ENCODE data around the gene KAT7. TPM values are rescaled to one million over a fixed set of nuclear protein-coding genes. Genes with fewer than 3 reads are reported as not detected.

Gene KAT7
- total and polyA plus RNA-seq, 2 of the 8 experiments (the other 6 are each of a cell fraction or from before 2014, with no cell fraction given), result 90.9 to 139 TPM

DNA sequence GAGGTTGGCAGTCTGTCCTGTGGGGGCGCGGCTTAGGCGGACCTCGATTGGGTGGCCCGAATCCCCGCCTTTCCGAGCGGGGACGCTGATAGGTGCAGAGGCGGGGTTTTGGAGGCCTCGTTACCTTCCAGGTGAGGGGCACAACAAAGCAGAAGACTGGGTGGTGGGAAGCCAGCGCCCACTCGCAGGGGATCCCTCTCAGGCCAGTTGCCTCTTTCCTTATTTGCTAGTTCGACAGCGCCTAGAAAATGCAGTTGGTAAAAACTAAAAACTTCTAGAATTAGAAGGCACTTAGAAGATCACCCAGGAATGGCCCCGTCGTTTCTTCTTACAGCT lies 730 bp downstream of the KAT7 start:
- H3K4me1 ChIP-seq (replicated peaks in 1 of 4; ENCODE audit: control insufficient read depth in 3 of 4, insufficient read depth in 4 of 4, low read length in 3 of 4), result peaks cover 0 to 10% (median 1%) of the 10 kb centered on the region in 4 experiments; a peak in 3 of 7 replicates
- H3K27me3 ChIP-seq (replicated peaks in 1 of 4; ENCODE audit: control insufficient read depth in 3 of 4, extremely low read depth in 1 of 4, insufficient read depth in 3 of 4, low read length in 3 of 4), result no peaks in the 10 kb centered on the region; a peak in 1 of 7 replicates
- no peak overlapping the region for H4K5ac ChIP-seq (ENCODE audit: insufficient read length, low read depth, low read length)
- CTCF ChIA-PET (ENCODE audit: partially characterized antibody), result no interaction called here
- no peak overlapping the region for H2BK5ac ChIP-seq (ENCODE audit: low read depth, low read length)
- H2BK20ac ChIP-seq (ENCODE audit: low read length), result no peak overlapping the region
- H2AK5ac ChIP-seq (ENCODE audit: low read depth, low read length), result no peak overlapping the region
- no peak overlapping the region for H3K56ac ChIP-seq (replicated peaks; ENCODE audit: insufficient read length, low read depth, low read length)
- H3K79me2 ChIP-seq (ENCODE audit: control insufficient read depth in 1 of 2, insufficient read depth in 2 of 2, low read length in 2 of 2), result peaks cover 13 to 48% of the 10 kb centered on the region in 2 experiments
- DNase-seq (ENCODE audit: low read depth in 1 of 2, low spot score in 2 of 2), result no peak
- H3K4ac ChIP-seq (replicated peaks; ENCODE audit: insufficient read length, low read depth, low read length), result no peak overlapping the region
- no peak overlapping the region for H3K23ac ChIP-seq (ENCODE audit: insufficient read length)
- POLR2A ChIA-PET (ENCODE audit: partially characterized antibody), result interaction anchor here (1.2 to 4.6 kb wide), 11 partner anchors 9 to 208 kb away, joined by 3 to 37 read pairs (median 9); partner anchors contain the start of genes FAM117A, SLC35B1 and TAC4
- peaks cover 3% of the 10 kb centered on the region for H3K79me1 ChIP-seq (ENCODE audit: low read depth, low read length)
- peaks cover 7 to 27% (median 17%) of the 10 kb centered on the region in 4 experiments; a peak in 7 of 8 replicates for H3K36me3 ChIP-seq (ENCODE audit: control insufficient read depth in 2 of 4, insufficient read depth in 4 of 4, low read length in 3 of 4)
- H2BK12ac ChIP-seq (ENCODE audit: low read depth, low read length), result no peak overlapping the region
- FAIRE-seq, result no peak
- no peak overlapping the region for H3K14ac ChIP-seq (ENCODE audit: insufficient read length)
- H4K20me1 ChIP-seq (replicated peaks in 1 of 2; ENCODE audit: control insufficient read depth in 1 of 2, insufficient read depth in 2 of 2, low read length in 2 of 2), result peaks cover 2 to 9% of the 10 kb centered on the region in 2 experiments
- H3K9ac ChIP-seq (replicated peaks in 1 of 4; ENCODE audit: extremely low read depth in 1 of 4, low read depth in 3 of 4, low read length in 3 of 4), result no peak overlapping the region; a peak in 2 of 7 replicates
- H3K9me3 ChIP-seq (ENCODE audit: insufficient read depth in 2 of 2, low read depth in 1 of 2, low read length in 1 of 2), result no peaks in the 10 kb centered on the region
- no peak overlapping the region for H4K91ac ChIP-seq (replicated peaks; ENCODE audit: insufficient read length, low read length)
- no peak overlapping the region for H3K18ac ChIP-seq (ENCODE audit: extremely low read depth, low read length)
- no peak overlapping the region for H4K8ac ChIP-seq (ENCODE audit: extremely low read depth, insufficient read depth, low read length)
- no peak overlapping the region for H2BK120ac ChIP-seq (replicated peaks; ENCODE audit: low read depth, low read length)
- peak overlapping the region; percentile 33 to 99 (median 56); a peak in 7 of 8 replicates for H3K4me3 ChIP-seq (ENCODE audit: extremely low read depth in 1 of 4, insufficient read depth in 2 of 4, low read depth in 3 of 4, low read length in 4 of 4)
- H3K4me2 ChIP-seq (ENCODE audit: insufficient read depth in 1 of 2, low read depth in 2 of 2, low read length in 2 of 2), result peak overlapping the region; percentile 67 to 99
- 11% methylated on average over 17 of the region's 17 CpGs; no CpG with 5 or more reads in 1 of the 2 experiments for WGBS, 2 experiments (ENCODE audit: extremely low coverage in 1 of 2, insufficient coverage in 1 of 2, insufficient read length in 1 of 2, insufficient replicate concordance in 2 of 2, low coverage in 1 of 2, low lambda C conversion rate in 2 of 2, missing lambda C conversion rate in 1 of 2)
- no peak overlapping the region for H3K27ac ChIP-seq (ENCODE audit: low read depth, low read length)
- no peak overlapping the region for H2AFZ ChIP-seq (ENCODE audit: low read length)
- H3K23me2 ChIP-seq (ENCODE audit: low read depth, low read length), result peaks cover 5% of the 10 kb centered on the region; the same call in 1 of the 2 replicates
- no peak overlapping the region for H2BK15ac ChIP-seq (ENCODE audit: low read length)
- no peak for TF ChIP-seq RXRA (IDR thresholded peaks at IDR 0.05; ENCODE audit: insufficient read depth, low read depth, low read length)
- no peak for TF ChIP-seq CREB1 (IDR thresholded peaks at IDR 0.05)
- TF ChIP-seq SIN3A (conservative IDR thresholded peaks at IDR 0.05 in 1 of 2, IDR thresholded peaks at IDR 0.05 in 1 of 2; ENCODE audit: low read depth in 1 of 2, low read length in 2 of 2), result no peak
- no peak for TF ChIP-seq CEBPB (IDR thresholded peaks at IDR 0.05; ENCODE audit: low read depth, low read length)
- no peak for TF ChIP-seq TEAD4 (IDR thresholded peaks at IDR 0.05; ENCODE audit: low read depth, low read length)
- TF ChIP-seq, protein P1, sequence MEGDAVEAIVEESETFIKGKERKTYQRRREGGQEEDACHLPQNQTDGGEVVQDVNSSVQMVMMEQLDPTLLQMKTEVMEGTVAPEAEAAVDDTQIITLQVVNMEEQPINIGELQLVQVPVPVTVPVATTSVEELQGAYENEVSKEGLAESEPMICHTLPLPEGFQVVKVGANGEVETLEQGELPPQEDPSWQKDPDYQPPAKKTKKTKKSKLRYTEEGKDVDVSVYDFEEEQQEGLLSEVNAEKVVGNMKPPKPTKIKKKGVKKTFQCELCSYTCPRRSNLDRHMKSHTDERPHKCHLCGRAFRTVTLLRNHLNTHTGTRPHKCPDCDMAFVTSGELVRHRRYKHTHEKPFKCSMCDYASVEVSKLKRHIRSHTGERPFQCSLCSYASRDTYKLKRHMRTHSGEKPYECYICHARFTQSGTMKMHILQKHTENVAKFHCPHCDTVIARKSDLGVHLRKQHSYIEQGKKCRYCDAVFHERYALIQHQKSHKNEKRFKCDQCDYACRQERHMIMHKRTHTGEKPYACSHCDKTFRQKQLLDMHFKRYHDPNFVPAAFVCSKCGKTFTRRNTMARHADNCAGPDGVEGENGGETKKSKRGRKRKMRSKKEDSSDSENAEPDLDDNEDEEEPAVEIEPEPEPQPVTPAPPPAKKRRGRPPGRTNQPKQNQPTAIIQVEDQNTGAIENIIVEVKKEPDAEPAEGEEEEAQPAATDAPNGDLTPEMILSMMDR (IDR thresholded peaks at IDR 0.05; ENCODE audit: control extremely low read depth in 1 of 3, insufficient read depth in 1 of 3, low read depth in 1 of 3, low read length in 3 of 3), result no peak
- TF ChIP-seq SIX5 (IDR thresholded peaks at IDR 0.05; ENCODE audit: low read depth, low read length), result no peak
- no peak for TF ChIP-seq KDM4A (IDR thresholded peaks at IDR 0.05; ENCODE audit: low read depth, low read length, severe bottlenecking)
- TF ChIP-seq CHD2 (IDR thresholded peaks at IDR 0.05; ENCODE audit: low read length), result no peak
- no peak for TF ChIP-seq NANOG (IDR thresholded peaks at IDR 0.05; ENCODE audit: insufficient read depth, low read depth, low read length, poor library complexity, severe bottlenecking)
- TF ChIP-seq ZNF274 (IDR thresholded peaks at IDR 0.05; ENCODE audit: borderline replicate concordance, extremely low read depth, low read length), result no peak

Measured in H1 (cell line).